ENCODE data around the gene KIF13A.
"Not testable (repeated sequence)": the region's sequence is repeated elsewhere in the genome, so short reads cannot be mapped to it uniquely, and the experiment has no call there.

The KIF13A gene

GRCh38 chr6:17894191-17894590 lies 93.2 kb downstream of the KIF13A start:
- DNase-seq = no peak

- DNase-seq = no peak
Observed at GRCh38 chr6:17892097-17892686, 95.2 kb downstream of the KIF13A start.

- DNase-seq = no peak
Observed at GRCh38 chr6:17890309-17890708, 97.1 kb downstream of the KIF13A start.

- not testable (repeated sequence) for DNase-seq
Observed at GRCh38 chr6:17889777-17890176, 97.7 kb downstream of the KIF13A start.

DNA sequence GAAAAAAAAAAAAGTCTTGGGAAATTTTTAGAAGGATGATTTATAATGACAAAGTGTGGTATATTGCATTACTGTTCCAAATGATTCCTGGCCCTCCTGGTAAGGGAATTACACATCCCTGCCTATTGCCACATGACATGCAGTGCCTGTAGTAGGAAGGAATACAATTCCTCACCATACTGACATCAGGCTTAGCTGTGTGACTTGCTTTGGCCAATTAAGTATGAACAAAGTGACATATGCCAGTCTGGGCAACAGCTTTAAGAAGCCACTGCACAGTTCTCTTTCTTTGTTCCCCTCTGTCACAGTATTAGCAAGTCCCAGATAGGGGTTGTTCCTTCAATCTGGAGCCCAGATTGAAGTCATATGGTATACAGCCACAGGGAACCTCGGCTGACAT lies 100.5 kb downstream of the KIF13A start:
- DNase-seq = no peak

DNA sequence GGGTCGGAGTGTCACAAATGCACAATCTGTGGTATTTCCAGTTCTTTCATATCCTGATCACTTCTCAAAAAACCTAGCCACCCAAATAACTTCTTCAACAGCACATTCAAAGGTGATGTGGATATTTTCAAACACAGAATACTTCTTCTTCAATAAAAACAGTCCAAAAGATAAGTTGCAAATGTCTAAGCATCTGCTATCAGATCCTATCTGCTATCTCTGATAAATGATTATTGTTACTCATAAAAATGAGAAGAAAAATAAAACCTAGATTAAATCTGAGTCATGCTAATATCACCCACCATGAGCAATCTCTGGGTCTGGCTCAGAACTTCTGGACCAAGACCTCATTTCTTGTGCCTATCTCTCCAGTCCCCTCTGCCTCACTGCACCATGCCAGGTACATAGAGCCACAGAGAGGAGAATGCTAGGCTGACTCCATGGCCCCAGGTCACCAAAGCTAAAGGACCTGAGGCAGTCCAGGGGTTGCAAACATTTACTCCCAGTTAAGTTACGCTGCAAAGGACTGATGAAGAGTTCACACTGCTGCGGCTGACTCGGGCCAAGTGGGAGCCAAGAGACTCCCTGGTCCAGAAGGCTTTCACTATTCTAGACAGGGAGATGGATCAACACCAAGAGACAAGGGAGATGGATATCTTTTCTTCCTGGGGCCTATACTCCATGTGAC lies 101.4 kb downstream of the KIF13A start:
- DNase-seq = no peak

- no peak for DNase-seq
Observed at GRCh38 chr6:17884498-17885478, 102.6 kb downstream of the KIF13A start.

- no peak for DNase-seq
Observed at GRCh38 chr6:17883665-17884497, 103.6 kb downstream of the KIF13A start.

GRCh38 chr6:17881085-17881858 lies 106.2 kb downstream of the KIF13A start:
- DNase-seq = no peak

DNA sequence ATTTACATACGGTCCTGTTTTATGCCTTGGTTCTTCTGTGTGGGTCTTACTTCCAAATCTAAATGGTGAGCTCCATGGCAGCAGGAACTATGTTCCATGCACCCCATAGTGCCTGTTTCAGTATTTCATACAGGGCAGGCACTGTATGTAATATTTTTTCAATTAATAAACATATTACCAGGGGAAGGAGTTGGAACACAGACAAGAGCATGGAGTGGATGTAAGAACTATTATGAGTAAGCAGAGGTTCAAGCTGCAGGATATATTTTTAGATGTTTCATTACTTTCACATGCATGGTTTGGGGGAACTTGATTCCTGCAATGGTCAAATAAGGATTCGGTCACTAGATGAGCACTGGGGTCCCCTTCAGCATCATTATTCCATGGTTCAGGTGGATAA lies 108.3 kb downstream of the KIF13A start:
- no peak for DNase-seq

- no peak for DNase-seq
Observed at GRCh38 chr6:17878734-17879133, 108.7 kb downstream of the KIF13A start.

DNA sequence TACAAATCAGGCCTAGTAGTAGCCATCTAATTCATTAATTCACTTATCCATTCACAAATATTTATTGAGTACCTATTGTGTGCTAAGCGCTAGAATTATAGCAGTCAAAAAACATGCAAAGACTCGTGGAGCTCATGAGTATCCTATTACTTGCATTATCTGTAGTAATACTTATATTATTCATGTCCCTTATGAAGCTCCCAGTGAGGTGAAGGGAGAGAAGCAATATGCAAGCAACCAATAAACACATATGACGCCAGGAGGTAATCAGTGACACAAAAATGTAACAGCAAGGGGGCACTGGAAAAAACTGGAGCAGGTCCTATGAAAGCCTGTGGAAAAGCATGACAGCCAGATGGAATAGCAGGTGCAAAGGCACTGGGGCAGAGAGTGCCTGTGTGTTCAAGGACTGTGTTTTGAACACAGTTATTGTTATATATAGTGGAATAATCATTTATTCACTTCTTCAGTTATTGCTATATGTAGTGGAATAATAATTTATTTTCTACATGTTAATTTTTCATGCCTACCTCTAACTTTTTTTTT lies 109.5 kb downstream of the KIF13A start:
- DNase-seq = no peak

DNA sequence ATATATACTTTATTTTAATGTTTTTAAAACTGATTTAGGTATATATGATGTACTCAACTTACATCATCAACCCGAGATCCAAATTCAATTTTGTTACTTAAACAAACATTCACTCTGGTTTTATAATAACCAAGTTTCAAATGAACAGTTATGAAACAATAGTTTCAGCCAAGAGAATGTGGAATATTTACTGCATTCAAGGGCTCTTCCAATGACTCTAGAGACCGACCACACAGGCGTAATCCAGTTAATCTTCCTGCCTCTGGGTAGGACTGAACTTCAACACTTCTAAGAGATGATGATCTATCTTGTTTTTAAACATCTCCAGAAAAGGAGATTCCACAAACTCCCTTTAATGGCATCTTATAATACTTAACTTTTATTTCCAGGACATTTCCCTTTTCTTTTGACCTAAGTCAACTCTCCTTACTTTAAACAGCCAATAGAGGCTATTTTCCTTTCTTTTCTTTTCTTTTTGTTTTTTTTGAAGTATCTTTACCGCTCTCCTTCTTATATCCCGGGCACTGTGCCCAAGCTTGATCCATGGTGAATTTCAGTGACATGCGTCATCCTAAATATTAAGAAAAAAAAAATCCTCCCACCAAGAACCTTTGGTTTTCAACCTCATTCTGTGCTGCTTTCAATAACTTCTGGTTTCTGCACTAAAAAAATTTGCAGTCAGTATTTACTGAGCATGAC lies 110.1 kb downstream of the KIF13A start:
- DNase-seq = no peak

DNA sequence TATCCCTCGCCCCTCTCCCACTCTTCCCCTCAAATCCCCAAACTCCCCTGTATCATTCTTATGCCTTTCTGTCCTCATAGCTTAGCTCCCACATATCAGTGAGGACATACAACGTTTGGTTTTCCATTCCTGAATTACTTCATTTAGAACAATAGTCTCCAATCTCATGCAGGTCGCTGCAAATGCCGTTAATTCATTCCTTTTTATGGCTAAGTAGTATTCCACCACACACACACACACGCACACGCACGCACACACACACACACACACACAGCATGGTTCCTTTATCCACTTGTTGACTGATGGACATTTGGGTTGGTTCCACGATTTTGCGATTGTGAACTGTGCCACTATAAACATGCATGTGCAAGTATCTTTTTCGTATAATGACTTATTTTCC lies 112.7 kb downstream of the KIF13A start:
- DNase-seq = no peak

- no peak for DNase-seq
Observed at GRCh38 chr6:17872908-17873307, 114.5 kb downstream of the KIF13A start.

- no peak for DNase-seq
Observed at GRCh38 chr6:17871836-17872235, 115.6 kb downstream of the KIF13A start.

DNA sequence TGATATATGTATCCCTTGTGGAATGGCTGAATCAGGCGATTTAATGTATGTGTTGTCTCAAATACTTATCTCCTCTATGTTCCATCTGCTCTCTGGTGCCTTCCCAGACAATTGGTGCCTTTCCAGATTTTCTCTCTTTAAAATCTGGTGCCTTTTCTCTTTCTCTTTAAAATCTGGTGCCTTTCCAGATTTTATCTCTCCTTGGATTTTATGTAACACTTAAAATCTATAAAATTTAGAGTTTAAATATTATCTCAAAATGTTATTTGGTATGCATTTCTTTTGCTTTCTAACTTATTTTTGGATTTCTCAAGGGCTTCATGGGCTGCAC lies 116.3 kb downstream of the KIF13A start:
- no peak for DNase-seq

DNA sequence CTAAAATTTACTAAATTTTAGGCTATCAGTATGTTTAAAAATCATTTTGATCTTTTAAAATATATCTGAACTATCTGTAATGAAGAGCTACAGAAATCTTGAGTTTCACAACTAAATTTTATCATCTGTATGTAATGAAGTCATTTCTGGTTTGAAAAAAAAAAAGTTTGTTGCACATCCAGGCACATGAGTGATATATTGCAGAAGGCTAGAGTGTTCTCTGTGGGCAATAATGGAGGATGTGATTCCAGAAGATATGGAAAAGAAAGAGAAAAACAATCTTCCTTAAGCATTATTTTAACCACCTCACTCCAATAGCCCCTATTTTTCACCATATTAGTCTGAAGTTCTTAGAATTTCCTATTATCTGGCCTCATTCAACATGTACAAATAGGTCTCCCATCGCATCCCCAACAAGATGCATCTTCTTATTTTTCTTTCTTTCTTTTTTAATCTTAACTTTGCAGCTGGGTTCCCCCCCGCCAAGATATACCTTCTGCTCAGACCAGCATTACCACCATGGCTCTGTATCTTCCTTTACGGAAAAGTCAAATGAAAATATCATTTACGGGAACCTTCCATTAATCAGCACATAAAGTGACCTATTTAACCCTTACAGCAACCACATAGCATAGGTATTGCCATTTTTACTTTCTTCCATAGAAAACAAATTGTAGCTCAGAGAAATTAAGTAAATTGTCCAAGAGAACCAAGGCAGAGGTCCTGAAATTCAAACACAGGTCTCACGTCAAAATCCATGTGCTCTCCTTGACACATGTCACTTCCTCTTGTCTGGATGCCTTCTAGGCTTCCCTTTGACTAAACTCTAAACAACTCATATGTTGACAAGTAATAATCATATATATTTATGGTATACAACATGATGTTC lies 116.9 kb downstream of the KIF13A start:
- DNase-seq = no peak

DNA sequence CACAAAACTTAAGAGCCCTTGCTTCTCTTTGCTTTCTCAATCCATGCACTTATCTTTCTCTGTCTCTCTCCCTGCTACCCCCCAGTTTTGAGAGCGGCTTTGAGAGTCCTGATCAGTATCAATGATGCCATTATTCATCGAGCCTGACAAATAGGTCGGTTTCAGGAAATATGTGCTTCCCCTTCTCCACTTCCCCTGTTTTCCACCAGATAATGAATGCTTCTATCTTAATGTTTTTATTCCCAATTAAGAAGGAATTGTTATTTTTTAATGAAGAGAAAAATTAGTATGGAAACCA lies 117.7 kb downstream of the KIF13A start:
- no peak for DNase-seq

DNA sequence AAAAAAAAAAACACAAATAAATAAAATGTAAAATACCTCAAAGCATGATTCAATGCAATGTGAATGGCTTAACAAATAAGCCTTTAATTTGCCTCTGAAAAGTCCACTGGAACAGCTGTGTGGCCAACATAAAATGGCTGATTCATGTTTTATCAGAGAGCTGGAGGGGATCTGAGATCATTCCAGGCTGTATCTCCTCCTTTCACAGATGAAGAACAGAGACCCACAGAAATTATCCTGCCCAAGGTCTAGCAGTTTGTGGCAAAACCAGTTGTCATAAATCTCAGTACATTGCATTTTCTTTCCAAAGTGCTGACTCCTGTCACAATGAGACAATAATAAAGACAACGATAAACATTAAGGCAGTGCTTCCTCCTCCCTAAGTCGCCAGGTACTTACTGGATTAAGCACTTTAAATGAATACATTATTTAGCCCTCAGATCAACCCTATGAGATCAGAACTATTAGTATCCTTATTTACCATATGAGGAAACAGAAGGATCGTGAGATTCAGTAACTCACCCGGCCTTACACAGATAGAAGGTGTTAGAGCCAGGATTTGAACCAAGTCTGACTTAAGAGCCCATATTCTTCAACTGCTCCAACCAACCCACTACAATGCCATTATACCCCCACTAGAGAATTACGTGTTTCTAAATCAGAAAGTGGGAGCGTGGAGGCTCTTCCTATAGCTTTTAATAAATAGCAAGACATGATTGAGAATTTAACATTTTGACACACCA lies 118.3 kb downstream of the KIF13A start:
- no peak for DNase-seq
